Measurements from ENCODE around the gene SF3A2.
A peak's percentile ranks its signal among the peaks of the same experiment; 100 is the strongest.

The SF3A2 gene

GRCh38 chr19:2270423-2271233 is 34.0 kb downstream of the SF3A2 start (continued):
- 0 out of 2 replicates have a peak, but pooled peaks have one; percentile 8 for TF ChIP-seq ZNF518A (tag by site-specific recombination; conservative IDR thresholded peaks at IDR 0.05; ENCODE audit: low read depth)
- no peak for TF ChIP-seq ZSCAN18 (tag by site-specific recombination; IDR thresholded peaks at IDR 0.05)
- no peak for TF ChIP-seq ZNF449 (tag by site-specific recombination; IDR thresholded peaks at IDR 0.05)
- peak; percentile 26; the same call in 1 of the 2 replicates for TF ChIP-seq KLF7 (tag by site-specific recombination; IDR thresholded peaks at IDR 0.05; ENCODE audit: borderline replicate concordance)
- TF ChIP-seq INSM2 (tag by site-specific recombination; IDR thresholded peaks at IDR 0.05): no peak; the same call in 1 of the 2 replicates
- no peak for TF ChIP-seq ZNF660 (tag by site-specific recombination; IDR thresholded peaks at IDR 0.05)
- no peak for TF ChIP-seq ZNF530 (tag by site-specific recombination; IDR thresholded peaks at IDR 0.05; ENCODE audit: low read depth)
- no peak for TF ChIP-seq ZNF626 (tag by site-specific recombination; IDR thresholded peaks at IDR 0.05)
- TF ChIP-seq ZNF585B (tag by site-specific recombination; IDR thresholded peaks at IDR 0.05): no peak
- TF ChIP-seq HOXD13 (CRISPR knock-in tag; IDR thresholded peaks at IDR 0.05; ENCODE audit: borderline replicate concordance): no peak
- TF ChIP-seq ZNF175 (tag by site-specific recombination; IDR thresholded peaks at IDR 0.05): no peak
- no peak for TF ChIP-seq TSHZ1 (tag by site-specific recombination; IDR thresholded peaks at IDR 0.05; ENCODE audit: borderline replicate concordance)
- TF ChIP-seq IKZF3 (tag by site-specific recombination; IDR thresholded peaks at IDR 0.05): no peak
- TF ChIP-seq ZSCAN30 (tag by site-specific recombination; IDR thresholded peaks at IDR 0.05): 0 out of 2 replicates have a peak, but pooled peaks have one; percentile 19
- no peak for TF ChIP-seq ZNF670 (tag by site-specific recombination; IDR thresholded peaks at IDR 0.05; ENCODE audit: low read depth)
- no peak for TF ChIP-seq ZSCAN4 (tag by site-specific recombination; IDR thresholded peaks at IDR 0.05)
- no peak for TF ChIP-seq ZNF621 (tag by site-specific recombination; IDR thresholded peaks at IDR 0.05)
- TF ChIP-seq ZNF112 (tag by site-specific recombination; IDR thresholded peaks at IDR 0.05): no peak
- no peak for TF ChIP-seq ZNF10 (tag by site-specific recombination; IDR thresholded peaks at IDR 0.05)
- TF ChIP-seq ZNF202 (tag by site-specific recombination; IDR thresholded peaks at IDR 0.05; ENCODE audit: borderline replicate concordance): no peak
- TF ChIP-seq ZNF121 (tag by site-specific recombination; IDR thresholded peaks at IDR 0.05): no peak; the same call in 1 of the 2 replicates
- TF ChIP-seq ZBTB8A (tag by site-specific recombination; IDR thresholded peaks at IDR 0.05): 0 out of 2 replicates have a peak, but pooled peaks have one; percentile 33
- no peak for TF ChIP-seq REPIN1 (tag by site-specific recombination; IDR thresholded peaks at IDR 0.05; ENCODE audit: low read depth)
- no peak for TF ChIP-seq EGR2 (tag by site-specific recombination; IDR thresholded peaks at IDR 0.05; ENCODE audit: low read depth)
- no peak for TF ChIP-seq MEIS1 (CRISPR knock-in tag; IDR thresholded peaks at IDR 0.05; ENCODE audit: borderline replicate concordance)
